ENCODE data around the gene TNIK. TPM values are rescaled to one million over a fixed set of nuclear protein-coding genes. Genes with fewer than 3 reads are reported as not detected.

The TNIK gene
- total RNA-seq, 1 donor from 2014 or later = 38.1 TPM

DNA sequence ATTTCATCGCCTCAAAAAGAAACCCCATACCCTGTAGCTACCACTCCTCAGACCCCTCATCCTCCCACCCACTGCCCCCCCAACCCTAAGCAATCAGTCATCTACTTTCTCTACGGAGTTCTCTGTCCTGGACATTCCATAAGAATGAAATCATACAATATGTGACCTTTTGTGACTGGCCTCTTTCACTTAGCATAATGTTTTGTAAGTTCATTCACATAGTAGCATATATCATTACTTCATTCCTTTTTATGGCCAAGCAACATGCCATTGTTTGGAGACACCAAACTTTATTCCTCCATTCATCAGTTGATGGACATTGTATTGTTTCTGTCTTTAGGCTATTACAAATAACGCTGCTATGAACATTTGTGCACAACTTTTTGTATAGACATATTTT is 64.2 kb downstream of the TNIK start:
- peaks cover 27% of the 10 kb centered on the region for H3K4me1 Mint-ChIP-seq (ENCODE audit: unreplicated experiment)
- H3K4me3 Mint-ChIP-seq = no peak overlapping the region

DNA sequence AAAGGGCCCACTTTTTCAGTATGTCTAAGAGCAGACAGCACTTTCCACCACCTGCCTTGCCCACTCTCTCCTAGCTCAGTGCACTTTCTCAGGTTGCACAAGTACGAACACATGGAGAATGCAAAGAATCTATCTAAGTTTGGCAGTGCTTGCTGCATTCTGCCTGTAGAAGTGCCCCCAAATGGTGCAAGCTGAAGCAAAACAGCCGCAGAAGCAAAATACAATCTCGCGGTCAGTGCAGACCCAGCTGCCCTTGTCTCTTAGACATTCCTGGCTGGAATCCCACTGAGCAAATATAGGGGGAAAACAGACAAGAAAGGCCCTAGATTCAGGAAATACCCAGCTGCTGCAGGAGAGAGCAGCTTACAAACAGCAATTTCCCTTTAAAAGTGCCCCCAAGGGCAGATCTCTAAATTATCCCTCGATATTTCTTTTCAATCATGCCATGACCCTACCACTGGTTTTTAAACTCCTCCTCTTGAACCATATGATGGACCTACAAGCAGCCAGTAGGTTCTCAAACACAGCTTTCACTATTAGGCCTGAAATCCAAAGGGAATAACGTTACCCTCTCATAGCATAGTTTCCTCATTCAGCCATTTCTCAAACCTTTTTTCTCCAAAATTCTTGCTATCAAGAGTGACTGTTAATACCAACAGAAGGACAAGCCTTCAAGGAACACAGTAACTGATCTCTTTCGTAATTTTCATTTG is 67.0 kb downstream of the TNIK start:
- H3K4me3 Mint-ChIP-seq = peak overlapping the region; percentile 34
- TF ChIP-seq, protein P1, sequence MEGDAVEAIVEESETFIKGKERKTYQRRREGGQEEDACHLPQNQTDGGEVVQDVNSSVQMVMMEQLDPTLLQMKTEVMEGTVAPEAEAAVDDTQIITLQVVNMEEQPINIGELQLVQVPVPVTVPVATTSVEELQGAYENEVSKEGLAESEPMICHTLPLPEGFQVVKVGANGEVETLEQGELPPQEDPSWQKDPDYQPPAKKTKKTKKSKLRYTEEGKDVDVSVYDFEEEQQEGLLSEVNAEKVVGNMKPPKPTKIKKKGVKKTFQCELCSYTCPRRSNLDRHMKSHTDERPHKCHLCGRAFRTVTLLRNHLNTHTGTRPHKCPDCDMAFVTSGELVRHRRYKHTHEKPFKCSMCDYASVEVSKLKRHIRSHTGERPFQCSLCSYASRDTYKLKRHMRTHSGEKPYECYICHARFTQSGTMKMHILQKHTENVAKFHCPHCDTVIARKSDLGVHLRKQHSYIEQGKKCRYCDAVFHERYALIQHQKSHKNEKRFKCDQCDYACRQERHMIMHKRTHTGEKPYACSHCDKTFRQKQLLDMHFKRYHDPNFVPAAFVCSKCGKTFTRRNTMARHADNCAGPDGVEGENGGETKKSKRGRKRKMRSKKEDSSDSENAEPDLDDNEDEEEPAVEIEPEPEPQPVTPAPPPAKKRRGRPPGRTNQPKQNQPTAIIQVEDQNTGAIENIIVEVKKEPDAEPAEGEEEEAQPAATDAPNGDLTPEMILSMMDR (conservative IDR thresholded peaks at IDR 0.05) = no peak
- H3K9me3 Mint-ChIP-seq = peaks cover 6% of the 10 kb centered on the region
- peaks cover 32% of the 10 kb centered on the region for H3K4me1 Mint-ChIP-seq (ENCODE audit: unreplicated experiment)
- peak overlapping the region; percentile 10 for H3K27ac Mint-ChIP-seq
- H3K36me3 Mint-ChIP-seq = no peaks in the 10 kb centered on the region
- no peaks in the 10 kb centered on the region for H3K27me3 Mint-ChIP-seq
- no peak for DNase-seq (ENCODE audit: extremely low spot score, unreplicated experiment)

More for the DNA sequence above, 64.2 kb downstream of the TNIK start:
- no peak for DNase-seq (ENCODE audit: extremely low spot score, unreplicated experiment)
- Mint-ChIP-seq H3K9me3 (peaks cover 6% of the 10 kb centered on the region), H3K36me3 (no peaks in the 10 kb centered on the region), H3K27ac (no peak overlapping the region), H3K27me3 (no peaks in the 10 kb centered on the region)
- TF ChIP-seq, protein P1 (conservative IDR thresholded peaks at IDR 0.05) = no peak

DNA sequence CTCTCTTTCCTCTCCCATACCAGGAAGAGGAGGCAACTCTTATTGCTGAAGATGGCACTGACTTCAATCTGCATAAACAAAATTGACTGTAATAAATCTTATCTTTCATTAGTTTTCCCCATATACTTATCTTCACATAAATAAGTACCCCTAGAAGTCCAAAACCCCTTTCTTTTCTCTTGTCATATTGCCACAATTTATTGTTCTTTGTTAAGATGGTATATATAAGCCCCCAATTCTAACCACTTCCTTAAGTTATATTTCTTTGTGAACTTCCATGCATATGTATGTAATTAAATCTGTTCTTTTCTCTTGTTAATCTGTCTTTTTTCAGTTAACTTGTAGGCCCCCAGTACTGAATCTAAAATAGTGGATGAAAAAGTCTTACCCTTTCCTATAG is 68.8 kb downstream of the TNIK start:
- TF ChIP-seq, protein P1 (conservative IDR thresholded peaks at IDR 0.05) = no peak
- no peaks in the 10 kb centered on the region for H3K36me3 Mint-ChIP-seq
- H3K9me3 Mint-ChIP-seq = peaks cover 6% of the 10 kb centered on the region
- H3K27me3 Mint-ChIP-seq = no peaks in the 10 kb centered on the region
- no peak overlapping the region for H3K4me3 Mint-ChIP-seq
- H3K4me1 Mint-ChIP-seq (ENCODE audit: unreplicated experiment) = peaks cover 31% of the 10 kb centered on the region
- H3K27ac Mint-ChIP-seq = no peak overlapping the region
- no peak for DNase-seq (ENCODE audit: extremely low spot score, unreplicated experiment)

DNA sequence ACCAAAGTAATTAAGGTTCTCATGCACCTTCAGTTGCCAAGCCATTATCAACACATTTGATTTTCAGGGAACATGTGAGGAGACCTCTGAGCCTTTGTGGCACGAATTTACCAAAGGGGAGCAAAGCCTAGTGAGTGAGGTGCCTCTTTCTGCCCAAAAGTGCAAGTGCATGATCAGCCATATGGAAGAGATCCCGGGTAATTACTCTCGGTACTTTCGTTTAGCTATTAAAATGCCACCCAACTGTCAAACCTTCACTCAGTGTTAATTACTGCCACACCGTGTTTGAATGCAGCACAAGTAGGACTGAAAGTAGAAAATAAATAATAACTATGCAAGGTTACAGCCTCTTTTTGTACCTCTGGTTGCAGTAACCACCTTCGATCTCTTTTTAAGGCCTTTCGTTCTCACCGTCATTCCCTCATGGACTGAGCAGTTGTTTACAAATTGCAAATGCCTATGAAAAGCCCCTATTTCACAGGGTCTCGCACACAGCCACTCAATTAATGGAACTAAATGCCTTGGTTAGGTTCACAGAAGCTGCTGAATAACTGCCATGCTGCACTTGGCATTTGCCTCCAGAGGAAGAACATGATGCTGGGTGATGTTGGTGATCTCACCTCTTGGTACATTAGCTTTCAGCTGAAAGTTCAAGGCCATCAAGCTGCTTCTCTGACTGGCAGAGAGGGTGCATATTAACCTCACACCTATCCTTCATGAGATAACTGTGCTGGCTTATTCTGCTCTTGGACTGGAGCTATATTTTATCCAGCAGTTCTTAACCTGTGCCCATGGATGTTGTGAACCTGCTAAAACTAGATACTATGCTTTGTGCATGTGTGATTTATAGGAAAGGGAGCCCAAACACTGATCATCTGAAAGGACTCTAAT is 69.9 kb downstream of the TNIK start:
- DNase-seq (ENCODE audit: extremely low spot score, unreplicated experiment) = no peak
- TF ChIP-seq, protein P1 (conservative IDR thresholded peaks at IDR 0.05) = no peak
- Mint-ChIP-seq H3K4me3 (no peak overlapping the region), H3K27ac (no peak overlapping the region), H3K9me3 (no peaks in the 10 kb centered on the region), H3K4me1 (ENCODE audit: unreplicated experiment) (peaks cover 29% of the 10 kb centered on the region), H3K27me3 (no peaks in the 10 kb centered on the region), H3K36me3 (no peaks in the 10 kb centered on the region)

DNA sequence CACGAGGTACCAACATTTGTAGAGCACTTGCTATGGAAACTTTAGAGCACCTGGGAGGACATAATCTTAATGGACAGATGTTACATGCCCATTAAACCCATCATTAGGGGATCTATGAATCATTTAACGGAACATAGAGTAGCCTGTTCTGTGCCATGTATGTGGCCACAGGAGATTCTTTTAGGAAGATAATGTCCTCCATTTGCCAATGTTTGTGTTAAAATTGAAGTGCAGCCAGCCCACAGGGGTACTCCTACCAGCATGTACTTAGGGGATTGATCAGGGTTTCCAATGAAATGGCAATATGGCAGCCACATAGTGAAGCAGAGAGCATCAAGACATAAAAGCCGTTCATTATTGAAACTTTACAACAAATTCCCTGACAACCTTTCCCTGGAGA is 70.7 kb downstream of the TNIK start:
- Mint-ChIP-seq H3K36me3 (no peaks in the 10 kb centered on the region), H3K9me3 (no peaks in the 10 kb centered on the region)

More for the DNA sequence above, 70.7 kb downstream of the TNIK start:
- TF ChIP-seq, protein P1 (conservative IDR thresholded peaks at IDR 0.05) = no peak
- DNase-seq (ENCODE audit: extremely low spot score, unreplicated experiment) = no peak
- Mint-ChIP-seq H3K27me3 (no peaks in the 10 kb centered on the region), H3K4me3 (no peak overlapping the region), H3K4me1 (ENCODE audit: unreplicated experiment) (peaks cover 35% of the 10 kb centered on the region), H3K27ac (no peak overlapping the region)
